Small intestine (tissue), 7 donors: ENCODE data around the gene MFRP. TPM values are rescaled to one million over a fixed set of nuclear protein-coding genes. Genes with fewer than 3 reads are reported as not detected.
A peak's percentile ranks its signal among the peaks of the same experiment; 100 is the strongest.

Experiments
- DNase-seq, 2 donors: peaks; one replicate each; pipeline versions ENCODE4 v3.0.0 to v3.0.0-alpha.2; 2013
- FAIRE-seq: peaks from 2 replicates; lab custom pipeline; 2012; peaks lifted over from hg19 to GRCh38; lab: Jason Lieb, UNC
- H3K27ac ChIP-seq, 3 donors: one replicate each; pipeline ENCODE4 v1.5.1; 2013; ENCODE audit warnings: low read length in 2 of 3, mild to moderate bottlenecking in 2 of 3, control low read depth in 1 of 3, inconsistent platforms in 1 of 3, low read depth in 1 of 3, moderate library complexity in 1 of 3
- H3K27me3 ChIP-seq, 3 donors: one replicate each; pipeline ENCODE4 v1.6.1; 2013; ENCODE audit warnings: low read length in 3 of 3, inconsistent platforms in 1 of 3; ENCODE audit not compliant: control insufficient read depth in 3 of 3, insufficient read depth in 3 of 3
- H3K36me3 ChIP-seq, 3 donors: one replicate each; pipeline ENCODE4 v1.6.1; 2013; ENCODE audit warnings: low read length in 3 of 3, inconsistent platforms in 1 of 3, low read depth in 1 of 3, mild to moderate bottlenecking in 1 of 3, moderate library complexity in 1 of 3; ENCODE audit not compliant: control insufficient read depth in 3 of 3, insufficient read depth in 2 of 3
- H3K4me1 ChIP-seq, 3 donors: one replicate each; pipeline ENCODE4 v1.6.1; 2013; ENCODE audit warnings: low read length in 2 of 3, inconsistent platforms in 1 of 3, low read depth in 1 of 3, mild to moderate bottlenecking in 1 of 3, moderate library complexity in 1 of 3; ENCODE audit not compliant: control insufficient read depth in 3 of 3, insufficient read depth in 2 of 3
- H3K4me3 ChIP-seq, 3 donors: one replicate each; pipeline ENCODE4 v1.5.1; 2013; ENCODE audit warnings: low read length in 3 of 3, control low read depth in 1 of 3, inconsistent platforms in 1 of 3, low read depth in 1 of 3, mild to moderate bottlenecking in 1 of 3, moderate library complexity in 1 of 3
- H3K9me3 ChIP-seq, 2 donors: one replicate each; pipeline ENCODE4 v1.6.1; 2013; ENCODE audit warnings: low read depth in 1 of 2, low read length in 1 of 2; ENCODE audit not compliant: control insufficient read depth in 2 of 2, insufficient read depth in 1 of 2
- WGBS, 3 donors: extraction: QIAGEN DNeasy Blood & Tissue Kit; methylation state at CpG; one replicate each; pipeline ENCODE4 v1.1.7; 2013; 5-methylcytosine and 5-hydroxymethylcytosine counted together
- polyA plus RNA-seq, 4 donors: library from polyadenylated mRNA; stranded (reverse) in 3 of 4; unstranded in 1 of 4; fragments of 200-250 nt in 3 of 4; fragments of 120-200 nt in 1 of 4; gene quantifications; one replicate each; pipeline versions ENCODE4 v1.2.1 to v1.2.3, GENCODE V29; 2013
- donor health status: healthy with polysubstance abuse.
- donor health status: control.
- donor health status: control.
- donor health status: Bipolar disorder and iron deficiency.
- donor health status: healthy.

Gene MFRP
- polyA plus RNA-seq, 4 donors: 0.03 TPM; not detected in 3

GRCh38 chr11:119320240-119320775 lies 26.2 kb downstream of the MFRP start:
- H3K27me3 ChIP-seq: peaks cover 3 to 56% (median 9%) of the 10 kb centered on the region in 3 donors
- FAIRE-seq: no peak

GRCh38 chr11:119319700-119320239 lies 26.7 kb downstream of the MFRP start:
- H3K27me3 ChIP-seq: peaks cover 4 to 61% (median 9%) of the 10 kb centered on the region in 3 donors
- WGBS, 3 donors: 48 to 58% (median 57%) methylated on average over 11 of the region's 11 CpGs
- no peaks in the 10 kb centered on the region for H3K9me3 ChIP-seq
- peak overlapping the region in 2 of 3 donors; percentile 69 to 87 for H3K27ac ChIP-seq
- H3K4me3 ChIP-seq: no peak overlapping the region
- DNase-seq (peak in 1 of 2 donors; percentile 17), FAIRE-seq (no peak)
- peaks cover 0 to 5% (median 0%) of the 10 kb centered on the region in 3 donors for H3K36me3 ChIP-seq
- peaks cover 0 to 56% (median 0%) of the 10 kb centered on the region in 3 donors for H3K4me1 ChIP-seq

More at GRCh38 chr11:119320240-119320775, 26.2 kb downstream of the MFRP start:
- peaks cover 0 to 50% (median 0%) of the 10 kb centered on the region in 3 donors for H3K4me1 ChIP-seq
- WGBS, 3 donors: 31 to 43% (median 33%) methylated on average over 17 of the region's 17 CpGs
- H3K9me3 ChIP-seq: no peaks in the 10 kb centered on the region
- peak overlapping the region in 2 of 3 donors; percentile 42 to 51 for H3K4me3 ChIP-seq
- peak overlapping the region in 2 of 3 donors; percentile 69 to 87 for H3K27ac ChIP-seq
- DNase-seq: no peak
- H3K36me3 ChIP-seq: no peaks in the 10 kb centered on the region

- Histone ChIP-seq H3K9me3 (no peaks in the 10 kb centered on the region), H3K4me1 (peaks cover 0 to 58% (median 0%) of the 10 kb centered on the region in 3 donors), H3K27me3 (peaks cover 4 to 67% (median 9%) of the 10 kb centered on the region in 3 donors), H3K27ac (peak overlapping the region in 2 of 3 donors; percentile 69 to 87), H3K36me3 (peaks cover 0 to 10% (median 0%) of the 10 kb centered on the region in 3 donors), H3K4me3 (no peak overlapping the region)
- 67 to 71% (median 70%) methylated on average over 8 of the region's 8 CpGs for WGBS, 3 donors
- no peak for DNase-seq
- FAIRE-seq: no peak
Observed at GRCh38 chr11:119319136-119319699, 27.3 kb downstream of the MFRP start.

- peak overlapping the region in 2 of 3 donors; percentile 69 to 87 for H3K27ac ChIP-seq
- peaks cover 0 to 58% (median 0%) of the 10 kb centered on the region in 3 donors for H3K4me1 ChIP-seq
- DNase-seq: peak; percentile 30 to 60
- H3K27me3 ChIP-seq: peaks cover 4 to 69% (median 9%) of the 10 kb centered on the region in 3 donors
- peaks cover 0 to 11% (median 0%) of the 10 kb centered on the region in 3 donors for H3K36me3 ChIP-seq
- 65 to 73% (median 73%) methylated on average over 22 of the region's 22 CpGs for WGBS, 3 donors
- no peak for FAIRE-seq
- H3K4me3 ChIP-seq: no peak overlapping the region
- H3K9me3 ChIP-seq: no peaks in the 10 kb centered on the region
Observed at GRCh38 chr11:119318240-119319135, 28.0 kb downstream of the MFRP start.

- FAIRE-seq: no peak
- Histone ChIP-seq H3K9me3 (no peaks in the 10 kb centered on the region), H3K36me3 (peaks cover 0 to 15% (median 0%) of the 10 kb centered on the region in 3 donors), H3K4me1 (peaks cover 0 to 58% (median 0%) of the 10 kb centered on the region in 3 donors), H3K27ac (peak overlapping the region in 2 of 3 donors; percentile 69 to 87), H3K27me3 (peaks cover 4 to 69% (median 9%) of the 10 kb centered on the region in 3 donors), H3K4me3 (peak overlapping the region in 1 of 3 donors; percentile 24)
- DNase-seq: no peak
- 60 to 80% (median 71%) methylated on average over 14 of the region's 14 CpGs for WGBS, 3 donors
Observed at GRCh38 chr11:119317592-119318239, 28.8 kb downstream of the MFRP start.

- Histone ChIP-seq H3K27ac (peak within 1 kb of the TSS in 2 of 3 donors; percentile 69 to 87), H3K4me1 (peaks cover 0 to 58% (median 0%) of the 10 kb centered on the region in 3 donors), H3K9me3 (no peaks in the 10 kb centered on the region), H3K36me3 (peaks cover 0 to 22% (median 0%) of the 10 kb centered on the region in 3 donors), H3K4me3 (peak within 1 kb of the TSS; percentile 24 to 65 (median 34)), H3K27me3 (peaks cover 4 to 69% (median 9%) of the 10 kb centered on the region in 3 donors)
- 2 to 10% (median 7%) methylated on average over 45 to 74 of the region's 74 CpGs for WGBS, 3 donors
- FAIRE-seq (no peak), DNase-seq (peak in 1 of 2 donors; percentile 56)
Observed at GRCh38 chr11:119316729-119317591, 29.5 kb downstream of the MFRP start, which contains the start of gene MCAM. Gene MCAM (minus strand): TSS chr11:119317130. CDS start chr11:119317101, 29 bp downstream.
